HCT116 (cell line): ENCODE data around the gene FCHO2. TPM values are rescaled to one million over a fixed set of nuclear protein-coding genes. Genes with fewer than 3 reads are reported as not detected.

Experiments used
- ATAC-seq: fragments of 200-7000 bp; cut with Tn5 transposase; 2 replicates; pipeline ENCODE4 v1.9.1; 2020; ENCODE audit warnings: mild to moderate bottlenecking, moderate library complexity
- BruUV-seq: library from RNA; stranded (reverse); fragments of 400-500 nt; replicated peaks from 2 replicates; lab custom pipeline; 2021; lab: Mats Ljungman, UMichigan
- CTCF ChIA-PET: fragments of 300-600 bp; sonication (Branson Sonifier 250); formaldehyde crosslinking; loops from one replicate; lab custom pipeline; 2021; ENCODE audit warnings: antibody characterized with exemption; lab: Charles Lee
- POLR2A ChIA-PET: fragments of 300-600, 350-600 bp; sonication (Branson Sonifier 250); formaldehyde crosslinking; loops from one replicate; lab custom pipeline; 2021; ENCODE audit warnings: antibody characterized with exemption; lab: Charles Lee
- RAD21 ChIA-PET, 2 experiments: fragments of 300-600 bp; sonication (Branson Sonifier 250); formaldehyde crosslinking; loops; one replicate each; lab custom pipeline; 2023; ENCODE audit warnings: low total read pairs in 2 of 2; ENCODE audit not compliant: uncharacterized antibody in 2 of 2, unreplicated experiment in 2 of 2, low non-redundant PET in 1 of 2; lab: Charles Lee
- DNase-seq: peaks from one replicate; pipeline ENCODE4 v3.0.0-alpha.2; 2010; ENCODE audit warnings: low read depth, low spot score
- H2AFZ ChIP-seq: fragments of 200-600 bp; shearing (Covaris generic), sonication (generic); 2 replicates; pipeline ENCODE4 v1.6.1; 2017; ENCODE audit warnings: low read depth, mixed run types, mixed read lengths, antibody characterized with exemption, low read length; ENCODE audit not compliant: poor library complexity, severe bottlenecking
- H3K27ac ChIP-seq: 2 replicates; pipeline ENCODE4 v1.5.1; 2012; ENCODE audit warnings: low read depth, low read length
- H3K27me3 ChIP-seq: fragments of 200-600 bp; sonication (generic); 2 replicates; pipeline ENCODE4 v1.6.1; 2016; ENCODE audit warnings: mixed run types, low read length, mixed read lengths; ENCODE audit not compliant: insufficient read depth
- H3K36me3 ChIP-seq, 2 experiments: fragments of 200-500 bp in 1 of 2; fragments of 200-600 bp in 1 of 2; sonication (Bioruptor generic) in 1 of 2; sonication (generic) in 1 of 2; 2 replicates each; pipeline versions ENCODE4 v1.5.1 to v1.6.1; 2014 to 2016; ENCODE audit warnings: low read length in 2 of 2, inconsistent platforms in 1 of 2, mixed read lengths in 1 of 2, mixed run types in 1 of 2; ENCODE audit not compliant: insufficient read depth in 2 of 2, control insufficient read depth in 1 of 2
- H3K4me1 ChIP-seq, 2 experiments: fragments of 200-600 bp in 1 of 2; sonication (generic) in 1 of 2; 2 replicates each; pipeline versions ENCODE4 v1.5.1 to v1.6.1; 2012 to 2017; ENCODE audit warnings: low read length in 2 of 2, inconsistent platforms in 1 of 2, mild to moderate bottlenecking in 1 of 2, mixed read lengths in 1 of 2, mixed run types in 1 of 2, moderate library complexity in 1 of 2; ENCODE audit not compliant: insufficient read depth in 2 of 2, control insufficient read depth in 1 of 2
- H3K4me2 ChIP-seq: fragments of 200-600 bp; sonication (generic); 2 replicates; pipeline ENCODE4 v1.6.1; 2017; ENCODE audit warnings: mixed run types, low read length, mixed read lengths
- H3K4me3 ChIP-seq, 2 experiments: fragments of 200-600 bp in 1 of 2; sonication (generic) in 1 of 2; replicated peaks in 1 of 2; 2 replicates each; pipeline ENCODE4 v1.5.1; 2011 to 2016; ENCODE audit warnings: low read length in 2 of 2, control low read depth in 1 of 2, low read depth in 1 of 2, mild to moderate bottlenecking in 1 of 2, mixed read lengths in 1 of 2, mixed run types in 1 of 2
- H3K79me2 ChIP-seq: fragments of 200-600 bp; sonication (generic); 2 replicates; pipeline ENCODE4 v1.6.1; 2017; ENCODE audit warnings: mild to moderate bottlenecking, mixed run types, low read length, moderate library complexity, mixed read lengths; ENCODE audit not compliant: insufficient read depth
- H3K9ac ChIP-seq: fragments of 200-600 bp; sonication (generic); 2 replicates; pipeline ENCODE4 v1.6.1; 2016; ENCODE audit warnings: low read length, mixed read lengths
- H3K9me2 ChIP-seq: fragments of 200-600 bp; sonication (generic), shearing (Covaris generic); 2 replicates; pipeline ENCODE4 v1.6.1; 2017; ENCODE audit warnings: mixed run types, mild to moderate bottlenecking, moderate library complexity; ENCODE audit not compliant: insufficient read depth
- H3K9me3 ChIP-seq, 2 experiments: fragments of 200-500 bp in 1 of 2; fragments of 200-600 bp in 1 of 2; sonication (Bioruptor generic) in 1 of 2; sonication (generic) in 1 of 2; 2 replicates each; pipeline ENCODE4 v1.6.1; 2014 to 2017; ENCODE audit warnings: low read length in 2 of 2, mixed read lengths in 2 of 2, inconsistent platforms in 1 of 2, low read depth in 1 of 2, mild to moderate bottlenecking in 1 of 2, mixed run types in 1 of 2, moderate library complexity in 1 of 2; ENCODE audit not compliant: control insufficient read depth in 1 of 2, insufficient read depth in 1 of 2
- H4K20me1 ChIP-seq: fragments of 200-600 bp; sonication (generic), shearing (Covaris generic); 2 replicates; pipeline ENCODE4 v1.6.1; 2017; ENCODE audit warnings: mixed run types, mild to moderate bottlenecking, moderate library complexity; ENCODE audit not compliant: insufficient read depth
- CBX3 ChIP-seq: IDR thresholded peaks from 2 replicates; pipeline ENCODE4 v1.6.1; 2012; ENCODE audit warnings: low read depth
- CEBPB ChIP-seq: IDR thresholded peaks from 2 replicates; pipeline ENCODE4 v1.6.1; 2012; ENCODE audit warnings: low read depth
- CTCF ChIP-seq, 3 experiments: fragments of 200-600 bp in 1 of 3; sonication (generic) in 1 of 3; IDR thresholded peaks in 2 of 3; conservative IDR thresholded peaks in 1 of 3; 2 replicates each; pipeline ENCODE4 v1.5.1; 2012 to 2017; ENCODE audit warnings: low read depth in 2 of 3, low read length in 2 of 3, antibody characterized with exemption in 1 of 3, borderline replicate concordance in 1 of 3, control low read depth in 1 of 3, mild to moderate bottlenecking in 1 of 3, mixed read lengths in 1 of 3, mixed run types in 1 of 3, moderate library complexity in 1 of 3; ENCODE audit not compliant: insufficient read depth in 1 of 3
- EGR1 ChIP-seq: IDR thresholded peaks from 2 replicates; pipeline ENCODE4 v1.6.1; 2012; ENCODE audit warnings: low read depth
- ELF1 ChIP-seq: IDR thresholded peaks from 2 replicates; pipeline ENCODE4 v1.6.1; 2012; ENCODE audit warnings: low read depth, borderline replicate concordance
- EZH2phosphoT487 ChIP-seq: fragments of 200-600 bp; IDR thresholded peaks from 2 replicates; pipeline ENCODE4 v1.6.1; 2018; ENCODE audit warnings: antibody characterized with exemption, borderline replicate concordance
- FOSL1 ChIP-seq: IDR thresholded peaks from 2 replicates; pipeline ENCODE4 v1.6.1; 2012; ENCODE audit warnings: low read depth
- JUND ChIP-seq: IDR thresholded peaks from 2 replicates; pipeline ENCODE4 v1.6.1; 2012
- POLR2A ChIP-seq: IDR thresholded peaks from 2 replicates; pipeline ENCODE4 v1.7.0; 2011; ENCODE audit warnings: borderline replicate concordance; ENCODE audit not compliant: insufficient read depth, insufficient read length; ENCODE audit errors: extremely low read depth
- SRF ChIP-seq: IDR thresholded peaks from 2 replicates; pipeline ENCODE4 v1.6.1; 2012; ENCODE audit warnings: low read depth
- TCF7L2 ChIP-seq: IDR thresholded peaks from 2 replicates; pipeline ENCODE4 v1.7.0; 2011; ENCODE audit warnings: borderline replicate concordance, inconsistent platforms; ENCODE audit not compliant: insufficient read depth, insufficient read length; ENCODE audit errors: extremely low read depth
- ZBTB33 ChIP-seq: IDR thresholded peaks from 2 replicates; pipeline ENCODE4 v1.6.1; 2011; ENCODE audit warnings: mild to moderate bottlenecking, low read length, moderate library complexity; ENCODE audit not compliant: insufficient replicate concordance; ENCODE audit errors: extremely low read depth
- ZFX ChIP-seq: fragments of 450-650 bp; IDR thresholded peaks from 2 replicates; pipeline ENCODE4 v1.6.1; 2017
- ZNF274 ChIP-seq: fragments of 200-500 bp; sonication (Bioruptor generic); IDR thresholded peaks from 2 replicates; pipeline ENCODE4 v1.6.1; 2014; ENCODE audit warnings: mild to moderate bottlenecking, low read depth, low read length, inconsistent platforms
- intact Hi-C: fragments of 100-400 bp; cut with micrococcal nuclease; formaldehyde crosslinking; loops from 2 replicates; pipeline ENCODE4 v1.10.0; 2022
- total RNA-seq: library from RNA; stranded (reverse); gene quantifications from one replicate; pipeline ENCODE4 v1.2.1, GENCODE V29; 2021; ENCODE audit not compliant: unreplicated experiment

The FCHO2 gene
- total RNA-seq, 1 experiment from 2014 or later = 18.7 TPM

- no peaks in the 10 kb centered on the region for H3K36me3 ChIP-seq
- H4K20me1 ChIP-seq = no peaks in the 10 kb centered on the region
- ChIA-PET POLR2A (interaction anchor here (0.5 kb wide), 1 partner anchor 57 kb away, joined by 3 read pairs; no protein-coding TSS in a partner anchor), RAD21 (no interaction called here), CTCF (no interaction called here)
- no peak overlapping the region for H3K4me2 ChIP-seq
- ATAC-seq = no peak
- no peaks in the 10 kb centered on the region for H3K9me2 ChIP-seq
- TF ChIP-seq FOSL1 (no peak), CBX3 (no peak), ZFX (no peak), EGR1 (no peak), CTCF (IDR thresholded peaks at IDR 0.05 in 2 of 3, conservative IDR thresholded peaks at IDR 0.05 in 1 of 3; ENCODE audit: borderline replicate concordance in 1 of 3, insufficient read depth in 1 of 3, low read depth in 2 of 3, low read length in 2 of 3) (no peak), SRF (no peak)
- no peaks in the 10 kb centered on the region for H3K79me2 ChIP-seq
- BruUV-seq = no TSS peak
- no peak overlapping the region for H3K9ac ChIP-seq
- no peak overlapping the region for H3K27ac ChIP-seq
- no peak overlapping the region for H3K4me3 ChIP-seq
- DNase-seq = no peak
- H2AFZ ChIP-seq = no peak overlapping the region
- H3K4me1 ChIP-seq = peaks cover 0 to 16% of the 10 kb centered on the region in 2 experiments; a peak in 3 of 4 replicates
- intact Hi-C loops = no loop called here
- no peaks in the 10 kb centered on the region for H3K27me3 ChIP-seq
- no peaks in the 10 kb centered on the region for H3K9me3 ChIP-seq
These were observed 167.3 kb downstream of the FCHO2 start for GRCh38 chr5:73122875-73123810.

GRCh38 chr5:73125289-73125688 is 169.4 kb downstream of the FCHO2 start:
- no peak overlapping the region for H3K27ac ChIP-seq
- no peaks in the 10 kb centered on the region for H3K9me3 ChIP-seq
- intact Hi-C loops = no loop called here
- no peak overlapping the region for H3K4me2 ChIP-seq
- no peaks in the 10 kb centered on the region for H4K20me1 ChIP-seq
- BruUV-seq = no TSS peak
- H3K4me3 ChIP-seq = no peak overlapping the region
- no peak for ATAC-seq
- no peak for DNase-seq
- ChIA-PET POLR2A (no interaction called here), CTCF (no interaction called here), RAD21 (no interaction called here)
- H3K9ac ChIP-seq = no peak overlapping the region
- H3K36me3 ChIP-seq = 0 out of 4 replicates have a peak, but pooled peaks cover 0 to 4% of the 10 kb centered on the region in 2 experiments
- H3K79me2 ChIP-seq = no peaks in the 10 kb centered on the region
- no peaks in the 10 kb centered on the region for H3K27me3 ChIP-seq
- no peaks in the 10 kb centered on the region for H3K9me2 ChIP-seq
- peaks cover 0 to 11% of the 10 kb centered on the region in 2 experiments; a peak in 3 of 4 replicates for H3K4me1 ChIP-seq
- no peak overlapping the region for H2AFZ ChIP-seq
- TF ChIP-seq FOSL1 (no peak), POLR2A (no peak), CEBPB (no peak), ZBTB33 (no peak), ZNF274 (no peak), ELF1 (no peak), TCF7L2 (no peak), EZH2phosphoT487 (no peak), EGR1 (no peak), JUND (no peak)
